Activated CD4-positive, CD25-positive, alpha-beta regulatory T cell treated with anti-CD3 and anti-CD28 coated beads, Interleukin-2, amount 50 U/mL, for 16 hours (primary cell): ENCODE measurements around the gene NHS.

Experiments used
- DNase-seq: peaks from one replicate; pipeline ENCODE4 v3.0.0-alpha.2; 2020; ENCODE audit warnings: low read depth, low spot score

NHS gene

DNA sequence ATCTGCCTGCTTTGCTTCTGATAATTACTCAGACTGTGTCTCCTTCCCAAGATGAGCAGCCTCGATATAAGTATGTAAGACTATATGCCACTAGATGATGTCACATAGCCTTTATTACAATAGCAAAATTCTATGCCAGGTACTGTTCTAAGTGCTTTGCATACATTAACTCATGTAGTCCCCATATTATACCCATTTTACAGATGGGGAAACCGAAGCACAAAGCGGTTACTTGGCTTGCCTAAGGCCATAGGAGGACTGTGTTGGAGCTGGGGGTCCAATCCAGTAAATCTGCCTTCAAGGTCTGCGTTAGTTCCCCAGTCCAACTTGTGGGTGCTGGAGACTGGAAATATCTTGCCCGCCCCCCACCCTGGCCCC, 361.5 kb downstream of the NHS start:
- no peak for DNase-seq

- peak; percentile 54 for DNase-seq
Measured at GRCh38 chrX:17736856-17737709, 362.1 kb downstream of the NHS start, which contains the start of gene SCML1. TSS of gene SCML1 (plus strand) at chrX:17737493. CDS start at chrX:17744187, 6,694 bp downstream.

- no peak for DNase-seq
Measured at GRCh38 chrX:17737710-17737985, 362.6 kb downstream of the NHS start.

DNA sequence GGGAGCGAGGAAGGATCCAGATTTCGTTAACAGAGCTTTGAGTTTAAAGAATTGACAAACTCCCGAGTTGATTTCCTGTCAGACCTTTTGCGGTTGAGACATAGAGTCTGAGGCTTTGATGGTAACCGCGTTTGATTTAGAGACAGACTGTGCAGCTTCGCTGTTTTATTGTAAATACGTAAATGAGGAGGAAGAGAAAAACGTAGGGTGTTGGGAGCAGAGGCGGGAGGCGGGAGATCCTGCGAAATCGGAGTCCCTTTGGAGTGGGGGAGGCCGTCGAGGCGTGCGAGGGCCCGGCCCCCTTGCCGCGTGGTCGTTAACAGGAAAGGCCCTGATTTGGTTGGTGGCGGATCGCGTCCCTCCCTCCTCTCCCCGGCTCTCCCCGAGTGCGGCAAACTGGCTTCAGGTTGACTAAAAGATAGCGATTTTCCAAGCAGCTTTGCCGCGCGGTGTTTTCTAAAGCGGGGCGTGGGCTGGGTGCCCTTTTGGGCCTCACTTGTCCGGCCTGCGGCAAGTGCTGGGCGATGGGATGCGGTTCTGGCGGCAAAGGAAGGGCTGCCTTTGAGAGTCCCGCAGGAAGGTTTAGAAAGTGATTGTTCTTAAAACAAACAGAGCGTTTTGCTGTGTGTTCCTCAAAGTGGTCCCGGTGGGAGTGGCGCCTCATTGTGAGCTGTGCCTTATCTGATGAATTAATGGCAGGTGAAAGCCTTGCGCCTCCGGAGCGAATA, 363.1 kb downstream of the NHS start:
- no peak for DNase-seq

- no peak for DNase-seq
Measured at GRCh38 chrX:17738737-17739535, 363.9 kb downstream of the NHS start.

GRCh38 chrX:17740137-17741122, 365.4 kb downstream of the NHS start:
- DNase-seq = no peak

GRCh38 chrX:17741123-17741511, 366.1 kb downstream of the NHS start:
- DNase-seq = no peak

DNA sequence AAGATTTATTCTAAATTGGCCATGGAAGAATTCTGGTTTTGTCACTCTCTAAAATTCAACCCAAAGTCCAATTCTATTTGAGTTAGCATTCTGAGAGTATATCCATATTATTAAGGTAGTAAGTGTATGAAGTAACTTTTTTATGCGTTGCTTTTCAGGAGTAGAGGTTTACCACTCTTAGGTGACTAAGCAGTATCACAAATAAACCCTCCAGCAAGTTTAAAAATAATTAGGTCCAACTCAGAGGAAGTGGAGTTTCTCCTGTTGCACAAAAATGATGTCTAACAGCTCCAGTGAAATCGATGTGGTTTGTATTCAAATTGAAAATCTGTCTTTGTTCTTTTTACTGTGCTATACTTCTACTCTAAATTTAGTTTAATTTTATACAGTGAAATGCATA, 368.9 kb downstream of the NHS start:
- DNase-seq = no peak

GRCh38 chrX:17744896-17745523, 370.0 kb downstream of the NHS start:
- DNase-seq = no peak

- no peak for DNase-seq
Measured at GRCh38 chrX:17747692-17748091, 372.7 kb downstream of the NHS start.

DNA sequence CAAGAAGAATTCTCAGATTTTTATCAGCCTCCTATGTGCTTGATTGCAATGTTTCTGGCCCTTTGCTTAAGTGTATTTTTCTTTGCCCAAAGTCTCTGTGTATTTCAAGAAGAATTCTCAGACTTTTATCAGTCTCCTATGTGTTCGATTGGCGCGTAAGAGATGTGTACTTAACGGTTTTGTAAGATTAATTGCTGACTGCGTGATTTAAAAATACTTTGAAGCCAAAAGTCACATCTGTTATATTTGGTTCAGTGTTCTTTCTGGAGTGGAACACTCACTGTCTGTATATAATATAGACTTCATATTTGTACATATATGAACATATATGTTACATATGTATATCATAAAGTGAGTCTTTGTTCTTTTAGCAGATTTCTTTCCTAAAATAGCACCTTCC, 373.7 kb downstream of the NHS start:
- no peak for DNase-seq

DNA sequence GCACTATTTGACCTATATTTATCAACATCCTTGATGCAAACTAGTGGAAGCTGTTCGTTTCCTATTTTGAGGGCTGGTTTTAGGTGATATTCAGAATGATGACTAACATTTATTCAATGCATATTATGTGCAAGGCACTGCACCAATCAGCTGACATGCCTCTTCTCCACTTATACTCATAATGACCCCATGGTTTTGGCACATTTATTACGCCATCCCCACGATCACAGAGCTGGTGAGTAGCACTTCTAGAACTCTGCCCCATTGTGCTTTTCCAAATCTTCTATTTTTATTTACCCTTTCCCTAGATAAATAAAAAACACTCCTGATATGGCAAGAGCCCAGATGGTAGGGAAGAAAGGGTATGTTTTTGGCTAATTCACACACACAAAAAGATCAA, 375.4 kb downstream of the NHS start:
- no peak for DNase-seq

- no peak for DNase-seq
Measured at GRCh38 chrX:17758382-17758781, 383.4 kb downstream of the NHS start.

GRCh38 chrX:17759990-17760389, 385.0 kb downstream of the NHS start:
- DNase-seq = no peak

GRCh38 chrX:17767734-17768133, 392.7 kb downstream of the NHS start:
- no peak for DNase-seq

- DNase-seq = no peak
Measured at GRCh38 chrX:17768997-17769396, 394.0 kb downstream of the NHS start.

GRCh38 chrX:17769701-17770269, 394.8 kb downstream of the NHS start:
- DNase-seq = no peak

DNA sequence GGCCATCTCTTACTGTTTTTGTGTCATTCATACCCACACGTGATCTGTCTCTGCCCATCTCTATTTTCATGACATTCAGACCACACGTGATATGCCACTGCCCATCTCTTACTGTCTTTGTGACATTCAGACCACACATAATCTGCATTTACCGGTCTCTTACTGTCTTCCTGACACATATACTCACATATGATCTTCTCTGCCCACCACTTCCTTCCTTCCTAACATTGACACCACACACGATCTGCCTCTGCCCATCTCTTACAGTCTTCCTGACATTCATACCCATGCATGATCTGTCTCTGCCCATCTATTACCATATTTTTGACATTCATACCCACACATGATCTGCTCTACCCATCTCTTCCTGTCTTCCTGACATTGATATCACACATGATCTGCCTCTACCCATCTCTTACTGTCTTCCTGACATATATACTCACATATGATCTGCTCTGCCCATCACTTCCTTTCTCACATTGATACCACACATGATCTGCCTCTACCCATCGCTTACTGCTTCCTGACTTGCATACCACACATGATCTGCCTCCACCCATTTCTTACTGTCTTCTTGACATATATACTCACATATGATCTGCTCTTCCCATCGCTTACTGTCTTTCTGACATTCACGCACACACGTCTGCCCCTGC, 398.3 kb downstream of the NHS start:
- DNase-seq = no peak

DNA sequence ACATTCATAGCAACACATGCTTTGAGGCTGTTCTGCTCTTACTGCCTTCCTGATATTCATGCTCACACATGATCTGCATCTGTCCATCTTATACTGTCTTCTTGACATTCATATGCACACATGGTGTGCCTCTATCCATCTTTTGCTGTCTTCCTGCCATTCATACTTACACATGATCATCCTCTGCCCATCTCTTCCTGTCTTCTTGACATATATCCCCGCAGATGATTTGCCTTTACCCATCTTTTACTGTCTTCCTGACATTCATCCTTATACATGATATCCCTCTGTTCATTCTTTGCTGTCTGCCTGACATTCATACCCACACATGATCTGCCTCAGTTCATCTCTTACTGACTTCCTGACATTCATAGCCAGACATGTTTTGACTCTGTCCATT, 399.1 kb downstream of the NHS start:
- DNase-seq = no peak

- DNase-seq = no peak
Measured at GRCh38 chrX:17778997-17779396, 404.0 kb downstream of the NHS start.
